SJCRH30 (cell line): ENCODE measurements around the gene TMEM106C. TPM values are rescaled to one million over a fixed set of nuclear protein-coding genes. Genes with fewer than 3 reads are reported as not detected.

ENCODE experiments used
- DNase-seq, 2 experiments: peaks; one replicate each; pipeline ENCODE4 v3.0.0-alpha.2; 2015 to 2020
- H3K27ac ChIP-seq: fragments of 250-450 bp; sonication (Bioruptor Pico); 2 replicates; pipeline ENCODE4 v1.5.1; 2020; ENCODE audit warnings: mild to moderate bottlenecking, moderate library complexity
- H3K27me3 ChIP-seq: fragments of 250-450 bp; sonication (Bioruptor Pico); 2 replicates; pipeline ENCODE4 v1.5.1; 2020; ENCODE audit warnings: mild to moderate bottlenecking, moderate library complexity
- H3K36me3 ChIP-seq: fragments of 250-450 bp; sonication (Bioruptor Pico); 2 replicates; pipeline ENCODE4 v1.5.1; 2020; ENCODE audit warnings: mild to moderate bottlenecking, moderate library complexity
- H3K4me1 ChIP-seq: fragments of 250-450 bp; sonication (Bioruptor Pico); 2 replicates; pipeline ENCODE4 v1.5.1; 2020; ENCODE audit warnings: mild to moderate bottlenecking, moderate library complexity
- H3K4me3 ChIP-seq: fragments of 250-450 bp; sonication (Bioruptor Pico); 2 replicates; pipeline ENCODE4 v1.5.1; 2020; ENCODE audit warnings: mild to moderate bottlenecking, moderate library complexity
- H3K9me3 ChIP-seq: fragments of 250-450 bp; sonication (Bioruptor Pico); replicated peaks from 2 replicates; pipeline ENCODE4 v1.5.1; 2020; ENCODE audit warnings: mild to moderate bottlenecking, moderate library complexity
- total RNA-seq: library from RNA; depleted of rRNA; stranded (reverse); fragments of >200 nt; shearing (Covaris generic); gene quantifications from 2 replicates; pipeline ENCODE4 v1.2.3, GENCODE V29; 2014; rRNA removed

The TMEM106C gene
- total RNA-seq, 1 experiment from 2014 or later: 145 TPM

DNA sequence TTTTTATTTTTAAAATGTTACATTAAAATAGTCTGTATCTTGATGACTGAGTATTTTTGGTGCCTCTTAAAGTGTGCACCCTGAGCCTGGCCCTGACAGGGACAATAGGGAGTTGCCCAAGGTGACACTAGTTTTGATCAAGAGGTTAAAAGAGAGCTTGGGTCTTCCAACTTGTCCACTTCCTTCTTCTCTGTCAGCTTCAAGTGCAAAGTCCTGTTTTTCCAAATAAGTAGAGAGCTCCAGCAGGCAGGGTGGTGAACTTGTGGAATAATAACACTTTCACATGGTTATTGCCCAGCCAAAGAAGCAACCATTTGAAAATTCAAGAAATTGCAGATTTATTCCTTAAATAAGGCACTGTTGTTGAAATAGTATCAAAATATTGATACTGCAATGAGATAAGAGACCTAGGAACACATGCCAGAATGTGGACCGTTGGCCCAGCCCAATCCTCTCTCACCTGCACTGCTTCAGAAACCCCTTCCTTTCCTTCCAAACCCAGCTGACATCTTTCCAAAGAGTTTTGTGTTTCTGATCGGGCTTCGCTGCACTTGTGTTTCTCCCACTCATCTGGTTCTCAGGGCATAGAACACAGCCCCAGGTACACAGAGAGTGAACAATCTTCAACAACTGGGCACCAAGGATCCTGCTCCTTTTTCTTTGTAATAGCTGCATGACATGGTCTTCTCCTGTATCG is 54.7 kb downstream of the TMEM106C start:
- Histone ChIP-seq H3K36me3 (no peaks in the 10 kb centered on the region), H3K27ac (no peak overlapping the region), H3K9me3 (no peaks in the 10 kb centered on the region), H3K4me3 (no peak overlapping the region), H3K4me1 (peaks cover 17% of the 10 kb centered on the region), H3K27me3 (no peaks in the 10 kb centered on the region)
- no peak for DNase-seq

Other genes starting within 250 kb of the TMEM106C start
- gene ENDOU, start 238.1 kb upstream of the TMEM106C start, total RNA-seq: not detected in 2 replicates
- 0.49 and 0.68 TPM in 2 replicates for gene RAPGEF3, start 204.7 kb upstream of the TMEM106C start, total RNA-seq
- gene SLC48A1, start 190.4 kb upstream of the TMEM106C start, total RNA-seq: 1.1 and 1.4 TPM in 2 replicates
- 34.9 and 37.1 TPM in 2 replicates for gene HDAC7, start 143.7 kb upstream of the TMEM106C start, total RNA-seq
- gene VDR, start 58.6 kb upstream of the TMEM106C start, total RNA-seq: 0.10 TPM in 1 of 2 replicates, not detected in the other
- 200 and 211 TPM in 2 replicates for gene COL2A1, start 40.9 kb downstream of the TMEM106C start, total RNA-seq
- gene SENP1, start 142.5 kb downstream of the TMEM106C start, total RNA-seq: 53.6 and 53.9 TPM in 2 replicates
- 64.4 and 69.3 TPM in 2 replicates for gene PFKM, start 155.8 kb downstream of the TMEM106C start, total RNA-seq
- 29.1 and 31.2 TPM in 2 replicates for gene ASB8, start 193.9 kb downstream of the TMEM106C start, total RNA-seq
- gene CCDC184, start 220.0 kb downstream of the TMEM106C start, total RNA-seq: 5.1 and 5.6 TPM in 2 replicates
- gene OR10AD1, start 239.7 kb downstream of the TMEM106C start, total RNA-seq: not detected in 2 replicates